Fibroblast of lung (primary cell): Measurements from ENCODE around the gene MAN1A2. TPM values are rescaled to one million over a fixed set of nuclear protein-coding genes. Genes with fewer than 3 reads are reported as not detected.

ENCODE experiments used
- DNase-seq, 2 donors: peaks; one replicate each; pipeline versions ENCODE4 v3.0.0 to v3.0.0-alpha.2; 2010; ENCODE audit warnings: low read depth in 2 of 2
- H2AFZ ChIP-seq: 2 replicates; pipeline ENCODE4 v1.5.1; 2012; ENCODE audit warnings: low read length, control low read depth, inconsistent platforms
- H3K27ac ChIP-seq: 2 replicates; pipeline ENCODE4 v1.5.1; 2011; ENCODE audit warnings: low read length, control low read depth; ENCODE audit not compliant: insufficient read depth
- H3K27me3 ChIP-seq: 2 replicates; pipeline ENCODE4 v1.5.1; 2011; ENCODE audit warnings: mild to moderate bottlenecking, low read length; ENCODE audit not compliant: control insufficient read depth, insufficient read depth
- H3K36me3 ChIP-seq: 2 replicates; pipeline ENCODE4 v1.5.1; 2011; ENCODE audit warnings: low read length; ENCODE audit not compliant: control insufficient read depth, insufficient read depth
- H3K4me1 ChIP-seq: 2 replicates; pipeline ENCODE4 v1.5.1; 2011; ENCODE audit warnings: low read length; ENCODE audit not compliant: control insufficient read depth, insufficient read depth; ENCODE audit errors: extremely low read depth
- H3K4me2 ChIP-seq: 2 replicates; pipeline ENCODE4 v1.5.1; 2011; ENCODE audit warnings: low read length, control low read depth; ENCODE audit not compliant: insufficient read depth; ENCODE audit errors: extremely low read depth
- H3K4me3 ChIP-seq, 4 experiments: fragments of 200-600 bp in 1 of 4; sonication (generic) in 1 of 4; replicated peaks in 1 of 4; 2 replicates each; pipeline ENCODE4 v1.5.1; 2011 to 2016; ENCODE audit warnings: low read length in 4 of 4, low read depth in 3 of 4, mild to moderate bottlenecking in 3 of 4, control low read depth in 2 of 4, inconsistent platforms in 1 of 4, mixed read lengths in 1 of 4; ENCODE audit not compliant: insufficient read depth in 1 of 4; ENCODE audit errors: control extremely low read depth in 1 of 4
- H3K79me2 ChIP-seq: 2 replicates; pipeline ENCODE4 v1.5.1; 2012; ENCODE audit warnings: mild to moderate bottlenecking, low read length, inconsistent platforms; ENCODE audit not compliant: control insufficient read depth, insufficient read depth
- H3K9ac ChIP-seq: 2 replicates; pipeline ENCODE4 v1.5.1; 2011; ENCODE audit warnings: mild to moderate bottlenecking, low read length, control low read depth; ENCODE audit not compliant: insufficient read depth
- H3K9me3 ChIP-seq: 2 replicates; pipeline ENCODE4 v1.5.1; 2012; ENCODE audit warnings: low read depth, low read length; ENCODE audit not compliant: control insufficient read depth, insufficient read depth
- H4K20me1 ChIP-seq: 2 replicates; pipeline ENCODE4 v1.5.1; 2011; ENCODE audit warnings: low read length; ENCODE audit not compliant: control insufficient read depth, insufficient read depth; ENCODE audit errors: extremely low read depth
- EZH2 ChIP-seq: IDR thresholded peaks from 2 replicates; pipeline ENCODE4 v1.5.1; 2012; ENCODE audit warnings: low read length, control low read depth, mild to moderate bottlenecking; ENCODE audit errors: missing control alignments
- polyA plus RNA-seq, 2 donors: library from polyadenylated mRNA; depleted of rRNA in 1 of 2; stranded (reverse) in 1 of 2; unstranded in 1 of 2; fragments of >200 nt; gene quantifications; 2 replicates each; pipeline ENCODE4 v1.2.1, GENCODE V29; 2011 to 2012; ENCODE audit warnings: missing spikeins in 1 of 2
- total RNA-seq: library from RNA; depleted of rRNA; stranded (reverse); fragments of >200 nt; gene quantifications from 2 replicates; pipeline ENCODE4 v1.2.1, GENCODE V29; 2014
- TF ChIP-seq, protein P1 (sequence below), 2 donors: IDR thresholded peaks in 1 of 2; conservative IDR thresholded peaks in 1 of 2; 1 replicate in 1 of 2; 2 replicates in 1 of 2; pipeline ENCODE4 v1.5.1; 2011 to 2012; ENCODE audit warnings: low read length in 2 of 2, control low read depth in 1 of 2, inconsistent platforms in 1 of 2, low read depth in 1 of 2, mild to moderate bottlenecking in 1 of 2

MAN1A2 gene
- total and polyA plus RNA-seq, 2 donors (not counting 1 experiment from before 2014, with no cell fraction given) = 41.9 to 43.6 TPM

DNA sequence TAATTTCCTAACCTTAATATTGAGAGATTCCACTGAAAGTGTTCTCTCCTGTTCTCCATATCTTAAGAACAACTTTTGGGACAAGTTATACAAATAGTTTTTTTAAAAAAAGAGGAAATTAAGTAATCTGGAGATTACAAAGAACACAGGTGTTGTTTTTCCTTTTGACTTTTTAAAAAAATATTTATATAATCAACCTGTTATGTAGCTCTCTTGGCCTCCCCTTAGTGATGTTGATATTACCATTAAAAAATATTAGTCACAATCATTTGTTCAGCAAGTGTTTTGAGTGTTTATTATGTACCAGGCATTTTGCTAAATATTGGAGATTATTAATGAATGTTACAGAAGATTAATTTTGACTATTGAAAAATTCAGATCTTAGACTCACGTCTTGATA lies 8.1 kb downstream of the MAN1A2 start:
- H4K20me1 ChIP-seq = no peaks in the 10 kb centered on the region
- H3K4me2 ChIP-seq = no peak overlapping the region
- H3K9ac ChIP-seq = no peak overlapping the region
- H3K36me3 ChIP-seq = no peaks in the 10 kb centered on the region
- H3K9me3 ChIP-seq = no peaks in the 10 kb centered on the region
- no peak overlapping the region for H2AFZ ChIP-seq
- H3K4me1 ChIP-seq = no peaks in the 10 kb centered on the region
- no peak overlapping the region for H3K27ac ChIP-seq
- no peak overlapping the region for H3K4me3 ChIP-seq
- no peak for TF ChIP-seq EZH2
- TF ChIP-seq, protein P1, sequence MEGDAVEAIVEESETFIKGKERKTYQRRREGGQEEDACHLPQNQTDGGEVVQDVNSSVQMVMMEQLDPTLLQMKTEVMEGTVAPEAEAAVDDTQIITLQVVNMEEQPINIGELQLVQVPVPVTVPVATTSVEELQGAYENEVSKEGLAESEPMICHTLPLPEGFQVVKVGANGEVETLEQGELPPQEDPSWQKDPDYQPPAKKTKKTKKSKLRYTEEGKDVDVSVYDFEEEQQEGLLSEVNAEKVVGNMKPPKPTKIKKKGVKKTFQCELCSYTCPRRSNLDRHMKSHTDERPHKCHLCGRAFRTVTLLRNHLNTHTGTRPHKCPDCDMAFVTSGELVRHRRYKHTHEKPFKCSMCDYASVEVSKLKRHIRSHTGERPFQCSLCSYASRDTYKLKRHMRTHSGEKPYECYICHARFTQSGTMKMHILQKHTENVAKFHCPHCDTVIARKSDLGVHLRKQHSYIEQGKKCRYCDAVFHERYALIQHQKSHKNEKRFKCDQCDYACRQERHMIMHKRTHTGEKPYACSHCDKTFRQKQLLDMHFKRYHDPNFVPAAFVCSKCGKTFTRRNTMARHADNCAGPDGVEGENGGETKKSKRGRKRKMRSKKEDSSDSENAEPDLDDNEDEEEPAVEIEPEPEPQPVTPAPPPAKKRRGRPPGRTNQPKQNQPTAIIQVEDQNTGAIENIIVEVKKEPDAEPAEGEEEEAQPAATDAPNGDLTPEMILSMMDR (conservative IDR thresholded peaks at IDR 0.05 in 1 of 2, IDR thresholded peaks at IDR 0.05 in 1 of 2; ENCODE audit: low read depth in 1 of 2, low read length in 2 of 2) = no peak
- DNase-seq = no peak
- H3K79me2 ChIP-seq = peaks cover 44% of the 10 kb centered on the region
- H3K27me3 ChIP-seq = no peaks in the 10 kb centered on the region

DNA sequence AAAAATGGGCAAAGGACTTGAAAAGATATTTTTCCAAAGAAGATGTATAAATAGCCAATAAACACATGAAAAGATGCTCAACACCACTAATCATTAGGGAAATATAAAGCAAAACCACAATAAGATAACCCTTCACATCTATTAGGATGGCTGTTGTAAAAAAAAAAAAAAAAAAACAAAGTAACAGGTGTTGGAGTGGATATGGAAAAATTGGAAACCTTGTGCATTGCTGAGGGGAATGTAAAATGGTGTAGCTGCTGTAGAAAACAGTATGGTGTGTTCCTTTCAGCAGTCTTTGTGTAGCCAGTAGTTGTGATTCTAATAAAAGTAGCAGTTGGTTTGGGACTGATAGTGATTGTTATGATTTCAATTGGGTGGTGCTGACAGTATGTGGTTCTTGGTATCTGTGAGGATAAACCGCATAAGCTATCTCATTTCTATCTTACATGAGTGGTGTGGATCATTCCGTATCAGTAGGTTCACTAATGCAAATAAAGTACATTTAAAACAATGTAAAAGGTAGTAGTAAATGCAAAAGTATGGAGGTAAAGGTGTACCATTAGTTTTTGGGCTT lies 19.9 kb downstream of the MAN1A2 start:
- Histone ChIP-seq H4K20me1 (no peaks in the 10 kb centered on the region), H2AFZ (no peak overlapping the region), H3K27ac (no peak overlapping the region), H3K4me1 (no peaks in the 10 kb centered on the region), H3K27me3 (no peaks in the 10 kb centered on the region), H3K9me3 (no peaks in the 10 kb centered on the region), H3K79me2 (peaks cover 17% of the 10 kb centered on the region), H3K4me3 (no peak overlapping the region), H3K9ac (no peak overlapping the region), H3K4me2 (no peak overlapping the region), H3K36me3 (no peaks in the 10 kb centered on the region)
- TF ChIP-seq, protein P1 (conservative IDR thresholded peaks at IDR 0.05 in 1 of 2, IDR thresholded peaks at IDR 0.05 in 1 of 2; ENCODE audit: low read depth in 1 of 2, low read length in 2 of 2) = no peak
- no peak for TF ChIP-seq EZH2
- no peak for DNase-seq

DNA sequence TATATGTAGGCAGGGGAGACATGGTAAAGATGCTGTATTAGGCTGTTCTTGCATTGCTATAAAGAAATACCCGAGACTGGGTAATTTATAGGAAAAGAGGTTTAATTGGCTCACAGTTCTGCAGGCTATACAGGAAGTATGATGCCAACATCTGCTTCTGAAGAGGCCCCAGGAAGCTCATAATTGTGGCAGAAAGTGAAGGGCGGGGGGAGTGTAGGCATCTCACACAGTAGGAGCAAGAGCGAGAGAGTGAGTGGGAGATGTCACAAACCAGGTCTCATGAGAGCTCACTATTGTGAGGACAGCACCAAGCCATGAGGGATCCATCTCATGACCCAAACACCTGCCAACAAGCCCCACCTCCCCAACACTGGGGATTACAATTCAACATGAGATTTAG lies 21.1 kb downstream of the MAN1A2 start:
- no peaks in the 10 kb centered on the region for H3K27me3 ChIP-seq
- H2AFZ ChIP-seq = no peak overlapping the region
- no peaks in the 10 kb centered on the region for H4K20me1 ChIP-seq
- no peak overlapping the region for H3K27ac ChIP-seq
- DNase-seq = no peak
- peaks cover 14% of the 10 kb centered on the region for H3K79me2 ChIP-seq
- TF ChIP-seq, protein P1 (conservative IDR thresholded peaks at IDR 0.05 in 1 of 2, IDR thresholded peaks at IDR 0.05 in 1 of 2; ENCODE audit: low read depth in 1 of 2, low read length in 2 of 2) = no peak
- TF ChIP-seq EZH2 = no peak
- no peaks in the 10 kb centered on the region for H3K9me3 ChIP-seq
- H3K9ac ChIP-seq = no peak overlapping the region
- H3K36me3 ChIP-seq = no peaks in the 10 kb centered on the region
- H3K4me2 ChIP-seq = no peak overlapping the region
- H3K4me1 ChIP-seq = no peaks in the 10 kb centered on the region
- no peak overlapping the region for H3K4me3 ChIP-seq
